NCI-H748 (cell line): ENCODE measurements around the gene CPLX1.

ENCODE experiments used
- DNase-seq: peaks from one replicate; lab custom pipeline; 2025; ENCODE audit not compliant: unreplicated experiment; lab: John Stamatoyannopoulos, UW

Gene CPLX1

GRCh38 chr4:833731-834367 lies 7.9 kb upstream of the CPLX1 start:
- no peak for DNase-seq

- no peak for DNase-seq
Observed at GRCh38 chr4:833156-833555, 7.2 kb upstream of the CPLX1 start.

GRCh38 chr4:832536-832935 lies 6.6 kb upstream of the CPLX1 start:
- DNase-seq: no peak

- no peak for DNase-seq
Observed at GRCh38 chr4:832108-832507, 6.2 kb upstream of the CPLX1 start.

GRCh38 chr4:831483-831805 lies 5.5 kb upstream of the CPLX1 start:
- no peak for DNase-seq

GRCh38 chr4:830601-831482 lies 4.9 kb upstream of the CPLX1 start:
- DNase-seq: no peak

- DNase-seq: no peak
Observed at GRCh38 chr4:829761-830600, 4.1 kb upstream of the CPLX1 start.

- no peak for DNase-seq
Observed at GRCh38 chr4:829291-829690, 3.4 kb upstream of the CPLX1 start.

GRCh38 chr4:828641-829271 lies 2.8 kb upstream of the CPLX1 start:
- no peak for DNase-seq

GRCh38 chr4:827209-828081 lies 1.5 kb upstream of the CPLX1 start:
- DNase-seq: no peak

- DNase-seq: no peak
Observed at GRCh38 chr4:826508-827208, 729 bp upstream of the CPLX1 start.

GRCh38 chr4:825063-825970 lies 612 bp downstream of the CPLX1 start:
- peak; percentile 13 for DNase-seq

- no peak for DNase-seq
Observed at GRCh38 chr4:824461-825062, 1.4 kb downstream of the CPLX1 start.

GRCh38 chr4:823761-824460 lies 2.0 kb downstream of the CPLX1 start:
- DNase-seq: no peak

- DNase-seq: no peak
Observed at GRCh38 chr4:823176-823760, 2.7 kb downstream of the CPLX1 start.

- DNase-seq: no peak
Observed at GRCh38 chr4:822361-823175, 3.4 kb downstream of the CPLX1 start.
